Rectal smooth muscle tissue (tissue), 1 donor: Measurements from ENCODE around the gene SFXN3.

Experiments
- H3K27ac ChIP-seq: one replicate; pipeline ENCODE4 v1.7.0; 2013; ENCODE audit warnings: low read depth, low read length, inconsistent platforms
- H3K27me3 ChIP-seq: one replicate; pipeline ENCODE4 v1.7.0; 2013; ENCODE audit warnings: low read length; ENCODE audit not compliant: control insufficient read depth, insufficient read depth
- H3K36me3 ChIP-seq: one replicate; pipeline ENCODE4 v1.7.0; 2013; ENCODE audit warnings: low read length; ENCODE audit not compliant: control insufficient read depth, insufficient read depth
- H3K4me1 ChIP-seq: one replicate; pipeline ENCODE4 v1.7.0; 2013; ENCODE audit warnings: low read length; ENCODE audit not compliant: control insufficient read depth, insufficient read depth
- H3K4me3 ChIP-seq: one replicate; pipeline ENCODE4 v1.7.0; 2013; ENCODE audit warnings: low read length
- H3K9ac ChIP-seq: one replicate; pipeline ENCODE4 v1.7.0; 2013; ENCODE audit warnings: low read length

The SFXN3 gene

DNA sequence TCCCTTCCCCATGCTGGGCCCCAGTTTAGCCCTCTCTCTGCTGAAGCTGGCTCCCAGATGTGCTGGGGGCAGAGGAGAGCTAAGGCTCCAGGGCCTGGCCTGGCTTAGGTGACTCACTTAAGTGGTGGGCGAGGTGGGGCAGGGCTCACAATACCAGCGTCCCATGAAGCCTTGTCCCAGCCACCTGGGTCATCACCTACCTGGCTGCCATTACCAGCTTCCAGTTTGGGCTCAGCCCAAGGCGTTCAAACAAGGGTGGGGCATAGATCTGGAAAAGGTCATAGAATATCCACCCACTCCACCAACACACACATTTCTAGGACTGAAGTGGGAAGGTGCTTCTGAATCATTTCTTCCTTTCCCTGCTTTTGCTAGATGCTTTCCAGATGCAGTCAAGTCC is 39.1 kb downstream of the SFXN3 start:
- Histone ChIP-seq H3K4me1 (peaks cover 4% of the 10 kb centered on the region), H3K36me3 (no peaks in the 10 kb centered on the region), H3K9ac (no peak overlapping the region), H3K27me3 (peaks cover 12% of the 10 kb centered on the region), H3K27ac (no peak overlapping the region), H3K4me3 (no peak overlapping the region)

GRCh38 chr10:101071267-101071884 is 40.3 kb downstream of the SFXN3 start:
- Histone ChIP-seq H3K27me3 (peaks cover 17% of the 10 kb centered on the region), H3K27ac (no peak overlapping the region), H3K4me1 (peaks cover 4% of the 10 kb centered on the region), H3K4me3 (no peak overlapping the region), H3K9ac (no peak overlapping the region), H3K36me3 (no peaks in the 10 kb centered on the region)

GRCh38 chr10:101071885-101072433 is 40.9 kb downstream of the SFXN3 start:
- Histone ChIP-seq H3K4me3 (no peak overlapping the region), H3K4me1 (peaks cover 4% of the 10 kb centered on the region), H3K36me3 (no peaks in the 10 kb centered on the region), H3K9ac (no peak overlapping the region), H3K27ac (no peak overlapping the region), H3K27me3 (peaks cover 12% of the 10 kb centered on the region)

GRCh38 chr10:101072923-101073322 is 41.9 kb downstream of the SFXN3 start:
- Histone ChIP-seq H3K9ac (no peak overlapping the region), H3K27ac (no peak overlapping the region), H3K36me3 (no peaks in the 10 kb centered on the region), H3K27me3 (peaks cover 12% of the 10 kb centered on the region), H3K4me1 (no peaks in the 10 kb centered on the region), H3K4me3 (no peak overlapping the region)

GRCh38 chr10:101073631-101074030 is 42.6 kb downstream of the SFXN3 start:
- peaks cover 12% of the 10 kb centered on the region for H3K27me3 ChIP-seq
- H3K27ac ChIP-seq = no peak overlapping the region

DNA sequence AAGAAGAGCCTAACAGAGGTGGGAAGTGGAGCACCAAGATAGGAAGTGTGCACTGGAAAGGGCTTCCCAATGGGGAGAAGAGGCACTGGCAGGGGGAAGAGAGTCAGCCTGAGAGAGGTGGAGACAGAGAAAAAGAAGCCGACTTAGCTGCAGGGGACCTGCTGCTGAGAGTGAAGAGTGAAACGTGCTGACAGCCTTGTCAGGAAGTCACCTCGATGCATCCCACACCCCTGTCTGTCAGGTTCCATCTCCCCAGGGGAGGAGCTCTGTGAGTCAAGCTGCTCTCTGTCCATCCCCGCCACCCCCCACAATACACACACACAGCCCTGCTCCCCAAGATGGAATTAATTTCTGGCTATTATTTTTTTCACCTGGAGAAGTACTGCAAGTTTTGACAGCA is 44.7 kb downstream of the SFXN3 start:
- no peak overlapping the region for H3K4me3 ChIP-seq
- H3K9ac ChIP-seq = no peak overlapping the region
- peaks cover 12% of the 10 kb centered on the region for H3K27me3 ChIP-seq
- H3K27ac ChIP-seq = no peak overlapping the region
- H3K36me3 ChIP-seq = no peaks in the 10 kb centered on the region
- H3K4me1 ChIP-seq = no peaks in the 10 kb centered on the region

More at GRCh38 chr10:101073631-101074030, 42.6 kb downstream of the SFXN3 start:
- Histone ChIP-seq H3K9ac (no peak overlapping the region), H3K4me1 (no peaks in the 10 kb centered on the region), H3K36me3 (no peaks in the 10 kb centered on the region), H3K4me3 (no peak overlapping the region)

DNA sequence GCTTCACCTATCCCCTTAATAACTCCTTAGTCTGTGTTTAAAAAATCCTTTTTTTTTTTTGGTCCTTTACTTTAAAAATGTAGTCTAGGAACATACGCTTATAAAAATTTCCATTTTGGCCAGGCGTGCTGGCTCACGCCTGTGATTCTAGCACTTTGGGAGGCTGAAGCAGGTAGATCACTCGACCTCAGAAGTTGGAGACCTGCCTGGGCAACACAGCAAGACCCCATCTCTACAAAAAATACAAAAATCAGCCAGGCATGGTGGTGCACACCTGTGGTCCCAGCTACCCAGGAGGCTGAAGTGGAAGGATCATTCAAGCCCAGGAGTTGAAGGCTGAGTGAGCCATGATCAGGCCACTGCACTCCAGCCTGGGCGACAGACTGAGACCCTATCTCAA is 45.6 kb downstream of the SFXN3 start:
- Histone ChIP-seq H3K27ac (no peak overlapping the region), H3K27me3 (peaks cover 16% of the 10 kb centered on the region)

DNA sequence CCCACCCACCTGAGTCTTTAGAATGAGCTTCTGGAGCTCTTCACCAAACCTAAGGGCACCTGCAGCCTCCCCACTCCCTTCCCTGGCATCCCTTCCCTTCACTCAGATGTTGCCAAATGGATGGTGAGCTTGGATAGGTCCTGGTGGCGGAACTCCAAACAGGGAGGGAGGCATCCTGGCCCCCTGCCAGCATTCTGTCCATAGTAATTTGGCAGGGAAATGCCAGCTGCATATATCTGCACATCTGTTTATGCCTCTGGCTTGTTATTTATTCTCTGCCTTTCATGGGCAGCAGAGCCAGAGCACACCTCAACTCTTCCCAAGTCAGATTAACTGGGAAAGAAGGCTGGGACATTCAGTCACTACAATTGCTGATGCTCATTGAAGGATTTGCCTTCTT is 48.8 kb downstream of the SFXN3 start:
- Histone ChIP-seq H3K4me3 (no peak overlapping the region), H3K27me3 (peaks cover 16% of the 10 kb centered on the region), H3K27ac (no peak overlapping the region), H3K4me1 (no peaks in the 10 kb centered on the region), H3K9ac (no peak overlapping the region), H3K36me3 (no peaks in the 10 kb centered on the region)

More for the DNA sequence above, 45.6 kb downstream of the SFXN3 start:
- Histone ChIP-seq H3K36me3 (no peaks in the 10 kb centered on the region), H3K4me1 (no peaks in the 10 kb centered on the region), H3K4me3 (no peak overlapping the region), H3K9ac (no peak overlapping the region)

GRCh38 chr10:101080933-101081931 is 50.2 kb downstream of the SFXN3 start:
- Histone ChIP-seq H3K9ac (no peak overlapping the region), H3K27ac (no peak overlapping the region), H3K27me3 (peaks cover 9% of the 10 kb centered on the region), H3K36me3 (no peaks in the 10 kb centered on the region), H3K4me3 (no peak overlapping the region), H3K4me1 (no peaks in the 10 kb centered on the region)

GRCh38 chr10:101085846-101086245 is 54.8 kb downstream of the SFXN3 start:
- Histone ChIP-seq H3K27ac (no peak overlapping the region), H3K4me3 (no peak overlapping the region), H3K4me1 (no peaks in the 10 kb centered on the region), H3K9ac (no peak overlapping the region), H3K36me3 (no peaks in the 10 kb centered on the region), H3K27me3 (peaks cover 21% of the 10 kb centered on the region)

DNA sequence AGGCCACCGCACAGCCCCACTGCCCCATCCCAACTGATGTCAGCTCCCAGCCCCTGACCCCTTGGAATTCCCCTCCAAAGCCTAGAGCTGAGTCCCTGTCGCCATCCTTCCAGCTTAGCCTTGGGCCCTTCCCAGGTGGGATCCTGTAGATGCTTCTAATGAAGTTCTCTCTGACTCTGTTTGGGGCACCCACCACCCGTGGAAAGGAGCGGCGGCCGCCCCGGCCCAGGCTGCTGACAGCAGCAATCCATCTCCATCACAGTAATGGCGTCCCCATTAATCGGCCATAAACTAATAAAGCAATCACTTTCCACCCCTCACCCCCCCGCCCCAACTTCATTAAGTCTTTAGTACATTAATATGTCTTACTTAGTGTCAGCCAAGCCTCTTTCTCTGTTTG is 56.3 kb downstream of the SFXN3 start:
- H3K27ac ChIP-seq = no peak overlapping the region
- no peak overlapping the region for H3K9ac ChIP-seq
- no peaks in the 10 kb centered on the region for H3K36me3 ChIP-seq
- no peaks in the 10 kb centered on the region for H3K4me1 ChIP-seq
- H3K4me3 ChIP-seq = no peak overlapping the region
- peaks cover 20% of the 10 kb centered on the region for H3K27me3 ChIP-seq

DNA sequence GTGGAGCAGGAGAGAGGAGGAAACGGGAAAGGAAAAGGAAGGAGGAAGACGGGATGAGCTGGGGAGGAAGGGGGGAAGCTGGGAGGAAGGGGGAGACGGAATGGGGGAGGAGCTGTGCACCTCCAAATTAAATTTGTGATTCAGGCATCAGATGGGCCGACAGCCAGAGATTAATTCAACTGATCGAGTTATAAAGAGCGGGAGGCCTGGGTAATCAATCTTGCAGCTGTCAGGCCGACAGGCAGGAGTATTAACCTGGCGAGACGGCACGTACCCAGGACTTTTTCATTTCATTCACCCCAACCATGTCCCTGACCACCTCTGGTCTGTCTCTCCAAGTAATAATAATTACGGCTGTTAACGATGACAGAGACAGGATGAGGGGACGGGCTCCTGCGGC is 56.9 kb downstream of the SFXN3 start:
- no peaks in the 10 kb centered on the region for H3K4me1 ChIP-seq
- H3K27ac ChIP-seq = no peak overlapping the region
- no peak overlapping the region for H3K4me3 ChIP-seq
- H3K9ac ChIP-seq = no peak overlapping the region
- H3K27me3 ChIP-seq = peaks cover 25% of the 10 kb centered on the region
- no peaks in the 10 kb centered on the region for H3K36me3 ChIP-seq
